Measurements from ENCODE around the gene KDM7A. TPM values are rescaled to one million over a fixed set of nuclear protein-coding genes. Genes with fewer than 3 reads are reported as not detected.

Gene KDM7A
- total and polyA plus RNA-seq, 2 of the 8 experiments (the other 6 are each of a cell fraction or from before 2014, with no cell fraction given), result 2.2 to 12.5 TPM

GRCh38 chr7:140200061-140200989 is 23.5 kb upstream of the KDM7A start (continued):
- TF ChIP-seq CHD7 (IDR thresholded peaks at IDR 0.05; ENCODE audit: insufficient replicate concordance, low read length) (no peak), POLR2AphosphoS5 (IDR thresholded peaks at IDR 0.05; ENCODE audit: low read depth, low read length) (no peak), SIX5 (IDR thresholded peaks at IDR 0.05; ENCODE audit: low read depth, low read length) (no peak), RBBP5 (IDR thresholded peaks at IDR 0.05; ENCODE audit: borderline replicate concordance, low read depth, low read length) (no peak), BRCA1 (IDR thresholded peaks at IDR 0.05; ENCODE audit: low read depth, low read length) (no peak), SUZ12 (IDR thresholded peaks at IDR 0.05; ENCODE audit: low read length) (no peak), RFX5 (IDR thresholded peaks at IDR 0.05; ENCODE audit: borderline replicate concordance, low read depth, low read length) (no peak), GTF2F1 (IDR thresholded peaks at IDR 0.05; ENCODE audit: borderline replicate concordance, low read depth, low read length) (no peak), HDAC2 (IDR thresholded peaks at IDR 0.05; ENCODE audit: borderline replicate concordance in 1 of 2, low read depth in 2 of 2, low read length in 2 of 2) (no peak), NRF1 (IDR thresholded peaks at IDR 0.05; ENCODE audit: low read depth, low read length) (no peak)
